ENCODE data around the gene CSPG4. TPM values are rescaled to one million over a fixed set of nuclear protein-coding genes. Genes with fewer than 3 reads are reported as not detected.

The CSPG4 gene
- total RNA-seq, 1 donor from 2014 or later: not detected

- intact Hi-C loops (cut with micrococcal nuclease): loop anchor here (1.0 to 10.0 kb wide), 12 partner anchors 15 to 1013 kb away; partner anchors contain the start of genes C15orf39, CSK, IMP3 and MAN2C1
Measured at GRCh38 chr15:75625542-75626347, 86.9 kb downstream of the CSPG4 start, which contains the start of gene SNUPN. Gene SNUPN, minus strand, starts transcription at chr15:75625725. Its CDS starts 4,674 bp downstream, at chr15:75621051.

Other genes with a start within 250 kb of the CSPG4 start
- 40.8 and 41.3 TPM in 2 replicates for gene PTPN9, start 133.5 kb downstream of the CSPG4 start, total RNA-seq
- gene SNUPN, start 87.1 kb downstream of the CSPG4 start, total RNA-seq: 30.8 and 31.1 TPM in 2 replicates
- 87.5 and 90.1 TPM in 2 replicates for gene IMP3, start 72.6 kb downstream of the CSPG4 start, total RNA-seq
- gene SNX33, start 64.9 kb downstream of the CSPG4 start, total RNA-seq: 2.6 and 3.0 TPM in 2 replicates
- 29.6 and 30.0 TPM in 2 replicates for gene UBE2Q2, start 130.6 kb upstream of the CSPG4 start, total RNA-seq
- gene FBXO22, start 191.0 kb upstream of the CSPG4 start, total RNA-seq: 37.4 and 38.6 TPM in 2 replicates

All from T-helper 1 cell treated with Interleukin-12 subunit alpha and Interleukin-12 subunit beta and Interleukin-4 antibody, amounts not matched to agents 30 ng/mL and 1 ng/mL, for 36 hours (primary cell).